ENCODE measurements around the gene CD226. TPM values are rescaled to one million over a fixed set of nuclear protein-coding genes. Genes with fewer than 3 reads are reported as not detected.

Gene CD226
- total and polyA plus RNA-seq, 2 of the 4 experiments (the other 2 are of a cell fraction) = 0.29 to 1.1 TPM

DNA sequence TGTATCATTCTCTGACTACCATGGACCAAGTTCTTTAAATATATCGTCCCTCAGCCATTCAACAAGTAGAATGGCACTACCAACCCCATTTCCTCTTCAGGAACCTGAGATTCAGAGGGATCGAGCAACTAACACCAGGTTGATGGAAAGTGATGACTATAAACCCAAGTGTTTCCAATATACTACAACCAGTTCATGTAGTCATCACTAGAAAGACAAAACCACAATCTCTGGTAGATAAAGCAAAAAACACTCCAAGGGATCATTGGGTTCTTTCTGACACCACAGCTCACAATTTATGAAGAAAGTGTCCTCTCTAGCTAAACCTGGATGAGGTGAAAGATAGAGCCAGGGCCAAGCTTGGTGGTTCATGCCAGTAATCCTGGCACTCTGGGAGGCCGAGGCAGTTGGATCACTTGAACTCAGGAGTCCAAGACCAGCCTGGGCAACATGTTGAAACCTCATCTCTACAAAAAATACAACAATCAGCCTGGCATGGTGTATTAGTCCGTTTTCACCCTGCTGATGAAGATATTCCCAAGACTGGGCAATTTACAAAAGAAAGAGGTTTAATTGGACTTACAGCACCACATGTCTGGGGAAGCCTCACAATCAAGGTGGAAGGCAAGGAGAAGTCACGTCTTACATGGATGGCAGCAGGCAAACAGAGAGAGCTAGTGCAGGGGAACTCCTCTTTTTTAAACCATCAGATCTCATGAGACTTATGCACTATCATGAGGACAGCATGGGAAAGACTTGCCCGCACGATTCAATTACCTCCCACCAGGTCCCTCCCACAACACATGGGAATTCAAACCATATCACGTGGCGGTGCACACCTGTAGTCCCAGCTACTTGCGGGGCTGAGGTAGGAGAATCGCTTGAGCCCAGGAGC lies 2.2 kb downstream of the CD226 start (continued):
- TF ChIP-seq, protein P1, sequence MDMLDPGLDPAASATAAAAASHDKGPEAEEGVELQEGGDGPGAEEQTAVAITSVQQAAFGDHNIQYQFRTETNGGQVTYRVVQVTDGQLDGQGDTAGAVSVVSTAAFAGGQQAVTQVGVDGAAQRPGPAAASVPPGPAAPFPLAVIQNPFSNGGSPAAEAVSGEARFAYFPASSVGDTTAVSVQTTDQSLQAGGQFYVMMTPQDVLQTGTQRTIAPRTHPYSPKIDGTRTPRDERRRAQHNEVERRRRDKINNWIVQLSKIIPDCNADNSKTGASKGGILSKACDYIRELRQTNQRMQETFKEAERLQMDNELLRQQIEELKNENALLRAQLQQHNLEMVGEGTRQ (IDR thresholded peaks at IDR 0.05; ENCODE audit: low read depth, low read length) = no peak

DNA sequence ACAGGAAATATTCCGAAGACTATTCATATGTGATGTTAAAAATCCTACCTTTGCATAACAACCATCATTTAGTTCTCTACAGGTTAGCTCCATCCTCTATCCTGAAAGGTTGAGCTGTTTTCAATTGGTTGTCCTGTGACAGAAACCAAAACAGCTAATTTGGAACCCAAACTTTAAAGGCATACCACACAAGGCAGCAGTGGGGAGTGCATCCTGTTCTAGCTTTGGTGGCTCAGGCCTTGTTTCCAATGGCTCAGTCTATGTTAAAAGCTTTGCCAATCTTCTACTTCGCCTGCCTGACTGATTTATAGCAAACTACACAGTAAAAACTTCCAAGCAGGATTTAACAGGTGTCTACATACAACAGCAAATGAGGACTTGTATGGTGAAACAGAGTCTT lies 3.2 kb downstream of the CD226 start:
- WGBS, 2 experiments (ENCODE audit: extremely low coverage in 2 of 2, insufficient read length in 1 of 2) = no CpG with 5 or more reads among the region's 2 CpGs
- no peaks in the 10 kb centered on the region for H4K20me1 ChIP-seq (ENCODE audit: insufficient read depth, low read length)
- H2AK9ac ChIP-seq (replicated peaks; ENCODE audit: low read depth, low read length, poor library complexity) = no peak overlapping the region
- H3K4me3 ChIP-seq (ENCODE audit: insufficient read depth, low read depth, low read length) = no peak overlapping the region
- H3K4me2 ChIP-seq (ENCODE audit: low read depth, low read length) = no peak overlapping the region
- ChIA-PET POLR2A (ENCODE audit: unreplicated experiment) (no interaction called here), CTCF (no interaction called here)
- no peak overlapping the region for H3K23ac ChIP-seq (ENCODE audit: low read depth, low read length)
- no peak overlapping the region for H2AK5ac ChIP-seq (ENCODE audit: low read depth, low read length)
- no peak overlapping the region for H3K27ac ChIP-seq (ENCODE audit: insufficient read depth, low read length)
- no peak overlapping the region for H4K91ac ChIP-seq (ENCODE audit: insufficient read depth, low read depth, low read length)
- no TSS peak for BruUV-seq (replicated peaks)
- H4K8ac ChIP-seq (ENCODE audit: low read depth in 2 of 2, low read length in 2 of 2) = no peak overlapping the region
- 0 out of 2 replicates have a peak, but pooled peaks cover 1% of the 10 kb centered on the region for H3K4me1 ChIP-seq (ENCODE audit: control insufficient read depth, insufficient read depth, low read length)
- no peaks in the 10 kb centered on the region for H3K9me3 ChIP-seq (ENCODE audit: control insufficient read depth, insufficient read depth, low read length)
- H3K14ac ChIP-seq (replicated peaks; ENCODE audit: low read depth, low read length) = no peak overlapping the region; the same call in 1 of the 2 replicates
- no peaks in the 10 kb centered on the region for H3K79me1 ChIP-seq (ENCODE audit: low read depth in 1 of 2, low read length in 2 of 2)
- H2BK20ac ChIP-seq (ENCODE audit: low read depth, low read length) = no peak overlapping the region
- no peak overlapping the region for H3K18ac ChIP-seq (ENCODE audit: low read depth, low read length)
- no peak overlapping the region for H3K56ac ChIP-seq (ENCODE audit: extremely low read depth, insufficient read depth, low read length)
- intact Hi-C loops (cut with micrococcal nuclease) = no loop called here
- no peak overlapping the region for H3K4ac ChIP-seq (ENCODE audit: low read depth, low read length)
- ATAC-seq (ENCODE audit: low read depth) = no peak
- no peak overlapping the region for H4K5ac ChIP-seq (ENCODE audit: low read depth, low read length)
- DNase-seq = no peak
- H2BK5ac ChIP-seq (ENCODE audit: low read depth, low read length, poor library complexity, severe bottlenecking) = no peak overlapping the region
- TF ChIP-seq POLR2A (IDR thresholded peaks at IDR 0.05; ENCODE audit: low read depth, low read length) (no peak), SMC3 (IDR thresholded peaks at IDR 0.05; ENCODE audit: low read depth, low read length) (no peak), MAFK (IDR thresholded peaks at IDR 0.05; ENCODE audit: low read depth, low read length) (no peak), CHD1 (IDR thresholded peaks at IDR 0.05; ENCODE audit: low read depth, low read length) (no peak), RFX5 (IDR thresholded peaks at IDR 0.05; ENCODE audit: low read depth, low read length) (no peak), FOS (IDR thresholded peaks at IDR 0.05; ENCODE audit: low read depth, low read length) (no peak), NFE2L2 (IDR thresholded peaks at IDR 0.05; ENCODE audit: low read depth, low read length) (no peak), RCOR1 (IDR thresholded peaks at IDR 0.05; ENCODE audit: insufficient replicate concordance, low read length) (no peak), BHLHE40 (IDR thresholded peaks at IDR 0.05; ENCODE audit: low read depth, low read length) (no peak)
- TF ChIP-seq, protein P1 (IDR thresholded peaks at IDR 0.05; ENCODE audit: low read depth, low read length) = no peak
- no peaks in the 10 kb centered on the region for H3K27me3 ChIP-seq (ENCODE audit: control insufficient read depth, insufficient read depth, low read length)
- H3K36me3 ChIP-seq (ENCODE audit: control insufficient read depth, insufficient read depth, low read length) = no peaks in the 10 kb centered on the region
- H2AFZ ChIP-seq (replicated peaks; ENCODE audit: low read length, poor library complexity) = no peak overlapping the region
- H2BK15ac ChIP-seq (ENCODE audit: low read depth, low read length) = no peak overlapping the region
- dilution Hi-C loops (cut with HindIII; ENCODE audit: low sequenced_read_pairs, unreplicated experiment) = no loop called here
- no peak overlapping the region for H2BK120ac ChIP-seq (ENCODE audit: low read depth, low read length)
- H3K9ac ChIP-seq (ENCODE audit: low read depth, low read length) = no peak overlapping the region
- H3K9me1 ChIP-seq (ENCODE audit: insufficient read depth, low read length) = peaks cover 1% of the 10 kb centered on the region
- in situ Hi-C loops (cut with MboI; ENCODE audit: low sequenced_read_pairs) = no loop called here

All from IMR-90 (cell line).